Kidney epithelial cell (primary cell): Measurements from ENCODE around the gene HSPD1. TPM values are rescaled to one million over a fixed set of nuclear protein-coding genes. Genes with fewer than 3 reads are reported as not detected.
"Not testable (repeated sequence)": the region's sequence is repeated elsewhere in the genome, so short reads cannot be mapped to it uniquely, and the experiment has no call there.

Experiments
- DNase-seq: peaks from one replicate; pipeline ENCODE4 v3.0.0-alpha.2; 2010; ENCODE audit warnings: low read depth
- H3K27me3 ChIP-seq: 2 replicates; pipeline ENCODE4 v1.6.0; 2011; ENCODE audit warnings: low read length; ENCODE audit not compliant: control insufficient read depth, insufficient read depth
- H3K36me3 ChIP-seq: 2 replicates; pipeline ENCODE4 v1.5.1; 2011; ENCODE audit warnings: low read length; ENCODE audit not compliant: control insufficient read depth, insufficient read depth
- H3K4me3 ChIP-seq: 2 replicates; pipeline ENCODE4 v1.5.1; 2011; ENCODE audit warnings: low read depth, mild to moderate bottlenecking, control low read depth, low read length
- total RNA-seq: library from RNA; depleted of rRNA; stranded (reverse); fragments of >200 nt; gene quantifications from 2 replicates; pipeline ENCODE4 v1.2.3, GENCODE V29; 2015
- TF ChIP-seq, protein P1 (sequence below): IDR thresholded peaks from 2 replicates; pipeline ENCODE4 v1.5.1; 2011; ENCODE audit warnings: mild to moderate bottlenecking, moderate library complexity, low read length, control low read depth, inconsistent platforms; ENCODE audit not compliant: insufficient read depth, poor library complexity, severe bottlenecking

Gene HSPD1
- total RNA-seq, 1 donor from 2014 or later: 237 TPM

DNA sequence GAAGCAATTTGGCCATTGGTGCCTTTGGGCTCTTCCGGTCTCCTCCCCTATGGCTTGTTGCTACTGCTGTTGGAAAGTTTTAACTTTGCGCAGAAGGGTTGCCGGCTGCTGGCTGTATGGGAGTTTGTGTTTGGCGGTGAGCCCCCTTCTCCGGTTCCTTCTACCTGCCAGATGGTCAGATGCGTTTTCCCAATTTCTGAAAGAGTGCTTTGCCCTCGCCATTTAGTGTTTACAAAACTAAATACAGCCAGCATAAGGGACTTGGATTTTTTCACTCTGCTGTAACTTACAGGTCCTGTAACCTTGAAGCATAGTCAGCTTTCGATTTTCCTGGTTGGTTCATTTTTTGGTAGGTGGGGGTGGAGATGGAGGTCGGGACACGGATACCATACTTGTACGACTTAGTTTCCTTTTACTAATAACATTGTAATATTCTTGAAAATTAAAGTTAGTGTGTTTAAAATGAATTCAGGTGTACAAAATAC, 45.7 kb downstream of the HSPD1 start:
- TF ChIP-seq, protein P1, sequence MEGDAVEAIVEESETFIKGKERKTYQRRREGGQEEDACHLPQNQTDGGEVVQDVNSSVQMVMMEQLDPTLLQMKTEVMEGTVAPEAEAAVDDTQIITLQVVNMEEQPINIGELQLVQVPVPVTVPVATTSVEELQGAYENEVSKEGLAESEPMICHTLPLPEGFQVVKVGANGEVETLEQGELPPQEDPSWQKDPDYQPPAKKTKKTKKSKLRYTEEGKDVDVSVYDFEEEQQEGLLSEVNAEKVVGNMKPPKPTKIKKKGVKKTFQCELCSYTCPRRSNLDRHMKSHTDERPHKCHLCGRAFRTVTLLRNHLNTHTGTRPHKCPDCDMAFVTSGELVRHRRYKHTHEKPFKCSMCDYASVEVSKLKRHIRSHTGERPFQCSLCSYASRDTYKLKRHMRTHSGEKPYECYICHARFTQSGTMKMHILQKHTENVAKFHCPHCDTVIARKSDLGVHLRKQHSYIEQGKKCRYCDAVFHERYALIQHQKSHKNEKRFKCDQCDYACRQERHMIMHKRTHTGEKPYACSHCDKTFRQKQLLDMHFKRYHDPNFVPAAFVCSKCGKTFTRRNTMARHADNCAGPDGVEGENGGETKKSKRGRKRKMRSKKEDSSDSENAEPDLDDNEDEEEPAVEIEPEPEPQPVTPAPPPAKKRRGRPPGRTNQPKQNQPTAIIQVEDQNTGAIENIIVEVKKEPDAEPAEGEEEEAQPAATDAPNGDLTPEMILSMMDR: no peak
- H3K36me3 ChIP-seq: no peaks in the 10 kb centered on the region
- H3K4me3 ChIP-seq: peak overlapping the region; percentile 99
- DNase-seq: peak; percentile 77
- H3K27me3 ChIP-seq: no peaks in the 10 kb centered on the region

DNA sequence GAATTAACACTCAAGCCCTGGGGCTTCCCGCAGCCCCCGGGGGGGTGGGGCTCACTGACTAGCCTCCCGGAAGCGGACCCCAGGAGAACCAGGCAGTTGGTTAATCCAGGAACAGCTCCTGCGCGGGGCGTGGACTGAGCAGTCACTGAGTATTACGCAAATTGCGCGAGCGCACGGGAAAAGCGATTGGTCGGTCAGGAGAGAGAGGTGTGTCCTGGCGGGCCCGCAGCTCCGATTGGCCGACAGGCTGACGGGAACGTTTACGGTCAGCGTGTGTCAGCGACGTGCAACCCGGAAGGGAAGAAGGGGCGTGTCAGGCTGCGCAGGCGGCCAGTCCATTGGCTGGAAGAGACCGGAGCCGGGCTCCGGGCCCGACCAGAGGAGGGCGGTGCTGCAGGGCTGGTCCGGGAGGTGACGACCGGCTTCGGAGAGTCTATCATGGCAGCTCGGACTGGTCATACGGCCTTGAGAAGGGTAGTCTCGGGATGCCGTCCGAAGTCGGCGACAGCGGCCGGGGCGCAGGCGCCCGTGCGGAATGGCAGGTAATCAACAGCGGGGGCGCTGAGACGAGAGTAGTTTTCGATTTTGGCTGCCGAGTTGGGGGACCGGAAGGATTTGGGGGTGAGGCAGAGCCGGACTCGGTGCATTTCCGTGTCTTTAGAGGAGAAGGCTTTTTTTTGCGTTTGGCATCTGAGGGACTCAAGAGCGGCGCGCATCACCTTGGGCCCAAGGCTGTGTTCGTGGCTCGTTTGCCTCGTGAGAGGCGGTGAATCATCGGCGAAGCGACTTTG, 46.3 kb downstream of the HSPD1 start, which contains the start of gene COQ10B:
Gene COQ10B, plus strand, starts transcription at position 430 of the 791 bp plus-strand sequence. Its CDS starts 9 bp downstream, at position 439.
- no peaks in the 10 kb centered on the region for H3K27me3 ChIP-seq
- H3K4me3 ChIP-seq: peak within 1 kb of the TSS; percentile 99
- peak; percentile 99 for DNase-seq
- no peaks in the 10 kb centered on the region for H3K36me3 ChIP-seq
- TF ChIP-seq, protein P1: peak; percentile 15

DNA sequence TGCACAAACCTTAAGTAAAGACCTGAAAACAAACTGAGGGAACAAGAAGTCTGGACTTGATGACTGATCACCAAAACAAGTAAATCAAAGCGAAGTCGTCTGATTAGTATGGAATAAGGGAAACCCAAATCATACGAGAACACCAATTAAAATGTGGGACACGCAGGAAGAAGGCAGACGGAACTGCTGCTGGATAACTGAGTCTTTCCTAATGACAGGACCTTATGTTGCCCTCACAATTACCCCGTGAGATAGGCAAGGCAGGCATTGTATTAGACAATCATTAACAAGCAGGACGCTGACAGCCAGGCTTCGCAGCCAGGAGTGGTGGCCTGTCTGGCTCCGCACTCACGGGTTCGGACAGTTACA, 46.9 kb downstream of the HSPD1 start:
- H3K4me3 ChIP-seq: peak overlapping the region; percentile 64
- H3K27me3 ChIP-seq: no peaks in the 10 kb centered on the region
- DNase-seq: no peak
- TF ChIP-seq, protein P1: no peak
- H3K36me3 ChIP-seq: no peaks in the 10 kb centered on the region

DNA sequence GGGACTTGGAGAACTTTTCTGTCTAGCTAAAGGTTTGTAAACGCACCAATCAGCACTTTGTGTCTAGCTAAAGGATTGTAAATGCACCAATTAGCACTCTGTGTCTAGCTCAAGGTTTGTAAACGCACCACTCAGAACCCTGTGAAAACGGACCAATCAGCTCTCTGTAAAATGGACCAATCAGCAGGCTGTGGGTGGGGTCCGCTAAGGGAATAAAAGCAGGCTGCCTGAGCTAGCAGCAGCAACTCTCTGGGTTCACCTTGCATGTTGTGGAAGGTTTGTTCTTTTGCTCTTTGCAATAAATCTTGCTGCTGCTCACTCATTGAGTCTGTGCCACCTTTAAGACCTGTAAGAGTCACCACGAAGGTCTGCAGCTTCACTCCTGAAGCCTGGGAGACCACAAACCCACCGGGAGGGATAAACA, 48.7 kb downstream of the HSPD1 start:
- H3K36me3 ChIP-seq, H3K4me3 ChIP-seq, H3K27me3 ChIP-seq, DNase-seq: not testable (repeated sequence)

DNA sequence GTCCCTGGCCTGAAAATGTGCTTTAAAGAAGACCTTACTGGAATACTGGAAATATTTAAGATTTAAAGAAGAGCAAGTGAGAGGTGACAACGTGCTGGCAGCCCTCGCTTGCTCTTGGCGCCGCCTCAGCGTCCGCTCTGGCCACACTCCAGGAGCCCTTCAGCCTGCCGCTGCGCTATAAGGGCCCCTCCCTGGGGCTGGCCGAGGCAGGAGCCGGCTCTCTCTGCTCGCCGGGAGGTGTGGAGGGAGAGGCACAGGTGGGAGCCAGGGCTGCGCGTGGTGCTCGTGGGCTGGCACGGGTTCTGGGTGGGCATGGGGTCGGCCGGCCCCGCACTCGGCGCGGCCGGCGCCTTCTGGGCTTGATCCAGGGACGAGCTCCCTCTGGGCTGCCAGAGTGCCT, 49.2 kb downstream of the HSPD1 start:
- DNase-seq: no peak
- TF ChIP-seq, protein P1: no peak
- no peaks in the 10 kb centered on the region for H3K36me3 ChIP-seq
- H3K4me3 ChIP-seq: no peak overlapping the region
- H3K27me3 ChIP-seq: no peaks in the 10 kb centered on the region

DNA sequence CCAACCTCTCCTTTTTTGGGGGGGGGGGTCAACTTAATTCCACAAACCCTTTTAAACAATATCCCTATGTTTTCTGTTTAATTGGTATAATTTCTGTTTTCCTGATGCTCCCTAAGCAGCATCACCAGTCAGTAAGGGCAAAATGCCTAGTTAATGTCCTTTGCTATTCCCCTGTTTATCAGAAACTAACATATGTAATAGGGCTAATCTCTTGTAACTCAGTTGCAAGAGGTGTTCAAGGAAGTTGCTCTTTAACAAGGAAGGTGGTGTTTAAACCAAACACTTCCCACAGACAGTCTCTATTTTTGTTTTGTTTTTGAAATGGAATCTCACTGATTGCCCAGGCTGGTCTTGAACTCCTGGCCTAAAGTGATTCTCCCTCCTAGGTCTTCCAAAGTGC, 52.8 kb downstream of the HSPD1 start:
- DNase-seq: no peak
- TF ChIP-seq, protein P1: no peak
- Histone ChIP-seq H3K27me3 (no peaks in the 10 kb centered on the region), H3K36me3 (no peaks in the 10 kb centered on the region), H3K4me3 (no peak overlapping the region)
